GM19455 (cell line): ENCODE results near the gene TEX51.

Experiments
- ATAC-seq: cut with Tn5 transposase; IDR thresholded peaks from one replicate; pipeline ENCODE4 v1.9.1; 2021; ENCODE audit not compliant: unreplicated experiment

The TEX51 gene

GRCh38 chr2:126891681-126892500, 6.8 kb upstream of the TEX51 start:
- ATAC-seq: no peak

DNA sequence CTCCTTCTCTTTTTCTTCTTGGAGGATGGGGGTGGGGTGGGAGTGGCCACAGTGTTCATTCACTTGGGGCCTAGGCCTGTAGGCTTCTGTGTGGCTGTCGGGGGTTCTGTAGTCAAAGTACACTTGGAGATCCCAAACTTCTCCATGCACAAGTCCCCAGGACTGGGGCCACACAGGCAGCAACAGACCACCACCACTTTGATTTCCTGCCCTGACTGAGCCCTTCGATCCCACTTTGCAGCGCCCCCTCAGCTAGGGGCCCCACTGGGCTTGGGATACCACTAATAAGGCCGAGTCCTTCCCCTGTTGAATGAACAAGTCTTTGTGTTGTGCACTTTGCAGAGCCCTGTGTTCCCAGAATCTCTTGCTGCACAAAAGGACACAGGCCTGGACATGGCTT, 5.5 kb upstream of the TEX51 start:
- ATAC-seq: no peak

DNA sequence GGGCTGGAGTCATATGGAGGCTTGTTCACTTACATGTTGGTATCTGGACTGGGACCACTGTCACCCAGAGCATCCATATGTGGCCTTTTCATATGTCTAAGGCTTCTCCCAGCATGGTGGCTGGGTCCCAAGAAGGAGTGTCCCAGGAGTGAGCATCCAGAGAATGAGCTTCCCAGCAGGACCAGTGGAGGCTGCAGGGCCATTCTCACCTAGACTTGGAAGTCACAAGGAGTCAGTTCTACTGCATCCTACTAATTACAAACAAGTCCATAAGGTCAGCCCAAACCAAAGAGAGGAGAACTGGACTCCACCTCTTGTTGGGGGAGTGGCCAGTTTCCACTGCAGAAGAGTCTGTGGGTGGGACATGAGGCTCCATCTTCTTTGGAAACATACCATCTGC, 5.1 kb upstream of the TEX51 start:
- no peak for ATAC-seq

DNA sequence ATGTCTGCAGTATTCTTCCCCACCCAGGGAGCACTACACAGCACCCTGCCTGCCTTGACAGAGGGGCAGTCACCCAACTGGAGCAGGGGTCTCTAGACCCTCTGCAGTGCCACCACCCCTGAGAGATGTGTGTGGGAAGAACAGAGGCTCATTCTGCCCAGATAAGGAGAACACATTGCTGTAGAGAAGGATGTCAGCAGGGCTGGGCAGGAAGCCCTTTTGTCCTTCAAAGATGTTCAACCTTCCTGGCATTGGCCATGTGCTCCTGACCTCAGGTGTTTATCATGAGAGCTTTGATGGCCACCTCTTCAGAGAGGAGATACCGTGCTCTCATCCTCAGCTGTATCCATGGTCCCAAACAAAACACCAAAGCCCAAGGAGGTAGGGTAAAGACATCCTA, 4.6 kb upstream of the TEX51 start:
- no peak for ATAC-seq

GRCh38 chr2:126894585-126895182, 4.0 kb upstream of the TEX51 start:
- ATAC-seq: no peak

- no peak for ATAC-seq
These were observed 3.4 kb upstream of the TEX51 start for GRCh38 chr2:126895336-126895735.

GRCh38 chr2:126896471-126896870, 2.2 kb upstream of the TEX51 start:
- no peak for ATAC-seq

- ATAC-seq: no peak
These were observed 1.0 kb downstream of the TEX51 start for GRCh38 chr2:126899616-126900185.

DNA sequence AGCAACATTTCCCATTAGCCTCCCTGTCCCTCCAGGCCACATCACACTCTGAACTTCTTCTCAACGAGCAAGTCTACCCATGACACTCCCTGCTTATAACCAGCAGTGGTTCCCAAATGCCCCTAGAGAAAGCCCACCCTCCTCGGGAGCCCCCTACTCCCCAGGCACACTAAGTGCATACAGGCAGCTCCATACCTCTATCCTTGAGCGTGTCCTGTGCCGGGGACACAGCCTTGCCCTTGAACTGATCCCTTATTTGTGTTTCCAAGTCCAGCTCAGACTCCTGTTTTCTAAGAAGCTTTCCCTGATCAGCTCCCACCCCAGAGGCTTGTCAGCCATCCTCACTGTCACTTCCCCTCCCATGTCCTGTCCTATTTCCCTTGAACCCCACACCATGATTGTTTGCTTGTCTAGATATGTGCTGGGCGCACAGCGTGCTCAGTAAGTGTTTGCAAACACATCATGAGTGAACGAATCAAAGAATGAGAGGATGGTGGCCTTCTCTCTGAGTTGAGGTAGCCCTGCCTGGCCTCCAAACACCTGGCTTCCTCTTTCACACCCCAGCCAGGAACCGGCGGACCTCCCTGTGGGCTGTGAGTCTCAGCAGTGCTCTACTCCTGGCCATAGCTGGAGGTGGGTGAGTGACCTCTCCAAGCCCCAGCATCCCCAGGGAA, 2.1 kb downstream of the TEX51 start:
- ATAC-seq: no peak

- no peak for ATAC-seq
These were observed 2.8 kb downstream of the TEX51 start for GRCh38 chr2:126901459-126901858.

- no peak for ATAC-seq
These were observed 3.6 kb downstream of the TEX51 start for GRCh38 chr2:126902152-126902835.

GRCh38 chr2:126902859-126903258, 4.2 kb downstream of the TEX51 start:
- no peak for ATAC-seq

GRCh38 chr2:126905991-126906390, 7.3 kb downstream of the TEX51 start:
- ATAC-seq: no peak

- no peak for ATAC-seq
These were observed 8.1 kb downstream of the TEX51 start for GRCh38 chr2:126906781-126907180.

DNA sequence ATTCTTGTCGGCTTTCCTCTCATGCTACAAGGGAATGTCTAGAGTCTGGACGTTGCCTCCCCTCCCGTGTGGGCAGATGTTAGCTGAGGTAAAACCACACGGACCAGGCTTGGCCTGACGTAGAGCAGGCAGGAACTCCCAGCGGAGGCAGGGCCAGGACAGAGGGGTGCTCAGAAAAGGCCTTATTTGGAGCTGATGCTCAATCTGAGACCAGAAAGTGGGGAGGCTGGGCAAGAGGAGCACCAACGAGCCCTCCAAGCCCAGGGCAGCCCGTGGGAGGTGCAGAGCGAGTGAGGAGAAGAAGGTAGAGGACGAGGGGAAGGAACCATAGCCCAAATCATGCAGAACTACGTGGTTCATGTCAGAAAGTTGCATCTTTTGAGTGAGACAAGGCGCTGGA, 9.0 kb downstream of the TEX51 start:
- no peak for ATAC-seq

DNA sequence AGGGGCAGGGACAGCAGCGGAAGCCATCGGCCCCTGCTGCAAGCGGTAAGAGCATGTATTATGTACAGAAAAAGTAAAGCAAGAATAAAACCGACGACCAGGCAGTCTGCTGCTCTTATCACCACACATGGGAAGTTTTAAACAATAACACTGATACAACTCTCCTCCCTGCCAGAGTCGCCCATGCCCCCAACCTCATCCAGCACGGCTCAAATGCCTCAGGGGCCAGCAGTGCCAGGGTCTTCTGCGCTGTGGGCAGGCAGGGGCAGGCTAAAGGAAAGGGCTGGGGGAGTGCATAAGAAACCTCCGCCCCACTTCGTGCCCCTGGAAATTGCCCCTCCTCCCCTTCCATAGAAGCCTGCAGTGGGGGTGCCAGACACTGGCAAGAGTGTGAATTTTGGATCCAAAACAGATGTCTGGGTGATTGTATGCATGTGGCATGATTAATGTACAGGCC, 10.1 kb downstream of the TEX51 start:
- ATAC-seq: no peak

GRCh38 chr2:126909366-126909765, 10.7 kb downstream of the TEX51 start:
- ATAC-seq: no peak

GRCh38 chr2:126909781-126910180, 11.1 kb downstream of the TEX51 start:
- ATAC-seq: no peak

DNA sequence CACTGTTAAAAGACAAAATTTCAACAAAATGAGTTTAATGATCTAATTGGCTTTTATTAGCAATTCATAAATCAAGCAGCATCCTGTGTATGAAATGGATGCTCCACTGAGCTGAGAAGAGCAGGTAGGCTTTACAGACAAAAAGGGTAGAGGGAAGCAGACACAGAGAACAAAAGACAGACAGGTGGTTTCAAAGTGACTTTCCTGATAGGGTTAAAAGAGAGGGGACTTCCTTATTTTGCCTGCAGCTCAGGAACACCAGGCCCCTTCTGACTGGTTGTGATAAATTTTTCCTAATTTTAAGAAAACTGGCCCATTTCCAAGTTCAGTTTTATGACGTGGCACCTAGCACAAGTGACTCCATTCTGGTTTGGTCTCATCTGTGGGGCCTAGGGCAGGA, 11.9 kb downstream of the TEX51 start:
- no peak for ATAC-seq

GRCh38 chr2:126911111-126911796, 12.6 kb downstream of the TEX51 start:
- no peak for ATAC-seq

- ATAC-seq: no peak
These were observed 13.5 kb downstream of the TEX51 start for GRCh38 chr2:126912201-126912600.
